Measurements from ENCODE around the gene SYNM. TPM values are rescaled to one million over a fixed set of nuclear protein-coding genes. Genes with fewer than 3 reads are reported as not detected.

Gene SYNM
- total RNA-seq, 1 experiment from 2014 or later = 9.9 TPM

DNA sequence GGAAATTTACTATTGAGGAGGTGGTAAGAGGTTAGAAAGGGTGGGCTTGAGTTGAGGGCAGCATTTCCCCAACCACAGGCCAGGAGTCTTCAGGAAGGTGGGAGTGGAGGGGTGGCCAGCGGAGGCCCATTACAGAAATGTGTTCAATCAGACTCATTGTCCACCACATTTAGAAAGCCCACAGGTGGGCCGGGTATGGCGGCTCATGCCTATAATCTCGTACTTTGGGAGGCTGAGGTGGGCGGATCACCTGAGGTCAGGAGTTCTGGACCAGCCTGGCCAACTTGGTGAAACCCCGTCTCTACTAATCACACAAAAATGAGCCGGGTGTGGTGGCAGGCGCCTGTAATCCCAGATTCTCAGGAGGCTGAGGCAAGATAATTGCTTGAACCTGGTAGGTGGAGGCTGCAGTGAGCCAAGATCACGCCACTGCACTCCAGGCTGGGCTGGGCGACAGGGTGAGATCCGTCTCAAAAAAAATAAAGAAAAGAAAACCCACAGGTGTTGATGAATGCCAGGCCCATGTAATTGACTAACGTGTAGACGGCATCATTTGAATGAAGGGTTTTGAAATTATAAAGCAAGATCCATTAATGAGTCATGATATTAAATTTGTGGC is 12.2 kb upstream of the SYNM start:
- Histone ChIP-seq H3K79me2 (ENCODE audit: low read length) (no peaks in the 10 kb centered on the region), H3K9me2 (replicated peaks; ENCODE audit: low read length) (no peaks in the 10 kb centered on the region), H3K4me3 (ENCODE audit: low read length) (no peak overlapping the region), H3K27ac (ENCODE audit: low read length) (no peak overlapping the region), H3K4me1 (ENCODE audit: insufficient read depth, low read length) (no peaks in the 10 kb centered on the region), H3K36me3 (ENCODE audit: low read depth, low read length) (no peaks in the 10 kb centered on the region), H2AFZ (ENCODE audit: low read length) (no peak overlapping the region), H3K9ac (ENCODE audit: low read length) (no peak overlapping the region), H3K27me3 (ENCODE audit: low read length) (no peaks in the 10 kb centered on the region), H4K20me1 (ENCODE audit: low read length) (no peaks in the 10 kb centered on the region), H3K9me3 (ENCODE audit: low read length) (no peaks in the 10 kb centered on the region), H3F3A (ENCODE audit: low read length, unreplicated experiment) (no peaks in the 10 kb centered on the region), H3K4me2 (ENCODE audit: low read length) (no peak overlapping the region)
- DNase-seq = no peak
- TF ChIP-seq, protein P1, sequence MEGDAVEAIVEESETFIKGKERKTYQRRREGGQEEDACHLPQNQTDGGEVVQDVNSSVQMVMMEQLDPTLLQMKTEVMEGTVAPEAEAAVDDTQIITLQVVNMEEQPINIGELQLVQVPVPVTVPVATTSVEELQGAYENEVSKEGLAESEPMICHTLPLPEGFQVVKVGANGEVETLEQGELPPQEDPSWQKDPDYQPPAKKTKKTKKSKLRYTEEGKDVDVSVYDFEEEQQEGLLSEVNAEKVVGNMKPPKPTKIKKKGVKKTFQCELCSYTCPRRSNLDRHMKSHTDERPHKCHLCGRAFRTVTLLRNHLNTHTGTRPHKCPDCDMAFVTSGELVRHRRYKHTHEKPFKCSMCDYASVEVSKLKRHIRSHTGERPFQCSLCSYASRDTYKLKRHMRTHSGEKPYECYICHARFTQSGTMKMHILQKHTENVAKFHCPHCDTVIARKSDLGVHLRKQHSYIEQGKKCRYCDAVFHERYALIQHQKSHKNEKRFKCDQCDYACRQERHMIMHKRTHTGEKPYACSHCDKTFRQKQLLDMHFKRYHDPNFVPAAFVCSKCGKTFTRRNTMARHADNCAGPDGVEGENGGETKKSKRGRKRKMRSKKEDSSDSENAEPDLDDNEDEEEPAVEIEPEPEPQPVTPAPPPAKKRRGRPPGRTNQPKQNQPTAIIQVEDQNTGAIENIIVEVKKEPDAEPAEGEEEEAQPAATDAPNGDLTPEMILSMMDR (conservative IDR thresholded peaks at IDR 0.05; ENCODE audit: low read depth, low read length) = no peak
- TF ChIP-seq EZH2phosphoT487 (IDR thresholded peaks at IDR 0.05; ENCODE audit: borderline replicate concordance, low read length) (no peak), EZH2 (IDR thresholded peaks at IDR 0.05; ENCODE audit: low read length, unreplicated experiment) (no peak)
- CTCF ChIA-PET = no interaction called here
- intact Hi-C loops (cut with micrococcal nuclease) = no loop called here
- BruUV-seq (replicated peaks) = no TSS peak
- POLR2A ChIA-PET (ENCODE audit: unreplicated experiment) = no interaction called here
- ATAC-seq = no peak

DNA sequence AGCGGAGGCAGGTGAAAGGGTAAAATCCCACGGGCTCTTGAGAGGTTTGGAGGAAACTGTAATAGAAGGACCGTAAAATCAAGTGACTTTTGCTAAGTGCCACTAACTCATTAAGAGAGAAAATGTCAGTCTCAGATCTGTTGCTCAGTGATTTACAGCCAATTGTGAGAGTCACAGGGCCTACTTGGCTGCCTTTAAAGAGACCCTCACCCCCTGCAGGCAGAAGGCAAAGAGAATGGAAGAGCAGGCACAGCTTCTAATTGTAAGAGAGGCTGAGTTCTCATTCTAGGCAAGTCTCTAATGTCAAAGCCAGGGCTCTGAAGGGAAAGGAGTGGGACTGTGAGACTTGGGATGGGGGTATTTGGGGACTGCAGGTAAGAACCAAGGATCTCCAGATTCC is 9.3 kb upstream of the SYNM start:
- ChIA-PET POLR2A (ENCODE audit: unreplicated experiment) (no interaction called here), CTCF (no interaction called here)
- no peaks in the 10 kb centered on the region for H3K9me2 ChIP-seq (replicated peaks; ENCODE audit: low read length)
- H3K4me3 ChIP-seq (ENCODE audit: low read length) = no peak overlapping the region
- H3K27me3 ChIP-seq (ENCODE audit: low read length) = no peaks in the 10 kb centered on the region
- no peak overlapping the region for H3K27ac ChIP-seq (ENCODE audit: low read length)
- BruUV-seq (replicated peaks) = no TSS peak
- no peak overlapping the region for H3K4me2 ChIP-seq (ENCODE audit: low read length)
- no peaks in the 10 kb centered on the region for H3K4me1 ChIP-seq (ENCODE audit: insufficient read depth, low read length)
- no peak overlapping the region for H2AFZ ChIP-seq (ENCODE audit: low read length)
- ATAC-seq (no peak), DNase-seq (no peak)
- H3K79me2 ChIP-seq (ENCODE audit: low read length) = no peaks in the 10 kb centered on the region
- no peaks in the 10 kb centered on the region for H3K9me3 ChIP-seq (ENCODE audit: low read length)
- no peaks in the 10 kb centered on the region for H4K20me1 ChIP-seq (ENCODE audit: low read length)
- H3K36me3 ChIP-seq (ENCODE audit: low read depth, low read length) = no peaks in the 10 kb centered on the region
- intact Hi-C loops (cut with micrococcal nuclease) = no loop called here
- TF ChIP-seq, protein P1 (conservative IDR thresholded peaks at IDR 0.05; ENCODE audit: low read depth, low read length) = no peak
- TF ChIP-seq EZH2 (IDR thresholded peaks at IDR 0.05; ENCODE audit: low read length, unreplicated experiment) = no peak
- TF ChIP-seq EZH2phosphoT487 (IDR thresholded peaks at IDR 0.05; ENCODE audit: borderline replicate concordance, low read length) = no peak
- no peak overlapping the region for H3K9ac ChIP-seq (ENCODE audit: low read length)
- no peaks in the 10 kb centered on the region for H3F3A ChIP-seq (ENCODE audit: low read length, unreplicated experiment)

DNA sequence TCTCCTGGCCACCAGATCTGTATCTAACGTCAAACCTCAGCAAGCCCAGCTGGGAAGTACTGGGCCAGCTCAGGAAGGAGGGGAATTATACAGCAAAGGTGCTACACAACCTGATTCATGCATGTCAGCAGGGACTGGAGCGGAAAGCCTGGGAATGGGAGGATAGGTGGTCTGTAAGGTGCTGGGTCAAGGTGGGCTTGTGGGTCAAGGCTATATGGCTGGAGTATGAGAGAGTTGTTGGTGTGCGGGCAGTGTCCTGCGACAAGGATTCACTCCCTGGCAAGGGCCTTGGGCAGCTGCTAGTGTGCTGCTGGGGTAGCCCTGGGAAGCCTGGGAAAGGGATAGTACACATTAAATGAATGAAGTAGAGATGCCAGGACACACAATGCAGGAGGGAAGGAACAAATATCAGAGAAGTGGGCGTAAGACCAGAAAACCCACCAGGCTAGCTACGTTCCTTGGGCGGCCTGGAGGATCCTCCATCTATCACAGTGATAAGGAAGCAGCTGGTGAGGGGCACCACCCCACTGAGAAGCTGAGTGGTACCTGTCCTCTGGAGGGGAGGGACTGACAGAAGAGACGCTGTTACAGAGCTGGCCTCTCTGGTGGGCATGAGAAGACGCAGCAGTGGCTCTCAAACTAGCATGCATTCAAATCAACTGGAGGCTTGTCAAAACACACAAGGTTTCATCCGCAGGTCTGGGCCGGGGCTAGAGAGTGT is 8.5 kb upstream of the SYNM start:
- H4K20me1 ChIP-seq (ENCODE audit: low read length) = no peaks in the 10 kb centered on the region
- intact Hi-C loops (cut with micrococcal nuclease) = no loop called here

More for the DNA sequence above, 8.5 kb upstream of the SYNM start:
- H3K4me1 ChIP-seq (ENCODE audit: insufficient read depth, low read length) = no peaks in the 10 kb centered on the region
- ChIA-PET CTCF (no interaction called here), POLR2A (ENCODE audit: unreplicated experiment) (no interaction called here)
- no peak overlapping the region for H2AFZ ChIP-seq (ENCODE audit: low read length)
- TF ChIP-seq EZH2 (IDR thresholded peaks at IDR 0.05; ENCODE audit: low read length, unreplicated experiment) = no peak
- TF ChIP-seq, protein P1 (conservative IDR thresholded peaks at IDR 0.05; ENCODE audit: low read depth, low read length) = no peak
- TF ChIP-seq EZH2phosphoT487 (IDR thresholded peaks at IDR 0.05; ENCODE audit: borderline replicate concordance, low read length) = no peak
- no peak overlapping the region for H3K27ac ChIP-seq (ENCODE audit: low read length)
- ATAC-seq (no peak), DNase-seq (no peak)
- H3F3A ChIP-seq (ENCODE audit: low read length, unreplicated experiment) = no peaks in the 10 kb centered on the region
- H3K9me3 ChIP-seq (ENCODE audit: low read length) = no peaks in the 10 kb centered on the region
- no peak overlapping the region for H3K9ac ChIP-seq (ENCODE audit: low read length)
- H3K27me3 ChIP-seq (ENCODE audit: low read length) = no peaks in the 10 kb centered on the region
- BruUV-seq (replicated peaks) = no TSS peak
- no peak overlapping the region for H3K4me2 ChIP-seq (ENCODE audit: low read length)
- no peaks in the 10 kb centered on the region for H3K9me2 ChIP-seq (replicated peaks; ENCODE audit: low read length)
- no peak overlapping the region for H3K4me3 ChIP-seq (ENCODE audit: low read length)
- no peaks in the 10 kb centered on the region for H3K36me3 ChIP-seq (ENCODE audit: low read depth, low read length)
- no peaks in the 10 kb centered on the region for H3K79me2 ChIP-seq (ENCODE audit: low read length)
